GM19023 (cell line): ENCODE data around the gene RAB11A.

Experiments
- ATAC-seq: cut with Tn5 transposase; IDR thresholded peaks from one replicate; pipeline ENCODE4 v1.9.1; 2021; ENCODE audit warnings: mild to moderate bottlenecking, moderate library complexity; ENCODE audit not compliant: unreplicated experiment

Gene RAB11A

DNA sequence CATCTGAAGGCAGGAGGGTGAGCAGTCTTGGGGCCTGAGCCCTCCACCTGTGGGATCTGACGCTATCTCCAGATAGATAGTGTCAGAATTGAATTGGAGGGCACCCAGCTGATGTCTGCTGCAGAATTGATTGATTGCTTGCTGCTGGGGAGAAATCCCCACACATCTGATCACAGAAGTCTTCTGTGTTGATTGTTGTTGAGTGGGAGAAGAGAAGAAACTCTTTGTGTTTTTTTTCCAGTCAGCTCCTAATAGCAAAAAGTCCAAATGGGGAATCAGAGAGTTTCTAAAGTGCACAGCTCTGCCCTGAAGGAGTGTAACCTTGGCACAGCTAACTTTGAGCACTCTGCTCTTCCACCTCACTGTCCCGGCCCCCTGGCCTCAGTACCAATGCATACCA, 66.1 kb downstream of the RAB11A start:
- ATAC-seq = no peak

DNA sequence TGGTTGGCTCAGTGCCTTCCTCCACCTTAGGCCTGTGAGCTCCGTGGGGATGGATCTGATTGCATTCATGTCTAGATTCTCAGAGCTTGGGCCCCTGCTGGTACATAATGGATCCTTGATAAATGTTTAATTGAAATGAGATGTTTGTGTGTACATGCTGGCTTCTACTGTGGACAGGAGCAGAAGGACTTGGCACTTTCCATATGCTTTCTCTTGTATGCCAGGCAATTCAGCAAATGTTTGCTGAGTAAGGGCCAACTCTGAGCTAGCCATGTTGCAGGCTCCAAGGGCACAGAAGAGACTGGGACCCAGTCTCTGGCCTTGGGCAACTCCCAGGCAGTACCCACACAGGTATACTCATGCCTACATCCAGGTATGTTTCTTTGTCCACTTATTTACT, 67.0 kb downstream of the RAB11A start:
- no peak for ATAC-seq

DNA sequence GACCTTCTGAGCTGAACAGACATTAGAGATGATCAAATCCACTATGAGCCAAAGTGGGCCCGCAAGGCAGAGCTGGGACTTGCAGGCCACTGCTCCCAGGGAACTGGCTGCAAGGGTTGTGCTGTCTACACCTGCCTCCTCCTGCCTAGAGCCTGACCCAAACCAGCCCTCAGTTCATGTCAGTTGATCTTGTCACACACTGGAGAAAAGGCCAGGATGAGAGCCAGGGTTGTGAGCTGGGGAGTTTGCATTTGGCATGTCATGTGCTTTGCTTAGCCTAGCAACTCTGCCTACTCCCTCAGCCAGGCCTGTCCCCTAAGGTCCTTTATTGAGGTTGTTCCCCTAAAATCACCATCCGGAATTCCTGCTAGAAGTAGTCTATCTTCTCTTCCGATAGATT, 67.8 kb downstream of the RAB11A start:
- no peak for ATAC-seq

DNA sequence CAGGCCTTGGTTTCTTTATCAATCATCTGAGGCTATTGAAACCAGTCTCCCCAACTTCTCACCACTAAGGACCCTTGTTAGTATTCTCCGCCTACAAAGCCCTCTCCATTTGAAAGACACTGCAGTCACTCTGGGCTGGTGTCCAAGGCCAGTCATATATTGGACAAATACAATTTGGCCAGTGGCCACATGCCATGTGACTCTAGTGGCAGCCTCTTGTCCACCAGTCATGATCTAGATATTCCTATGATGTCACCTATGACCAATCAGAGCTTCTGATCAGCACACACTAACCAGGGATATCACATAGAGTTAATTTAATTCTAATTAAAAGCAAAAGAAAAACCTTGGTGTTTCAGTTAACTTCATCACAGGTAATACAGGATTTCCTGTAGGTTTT, 68.2 kb downstream of the RAB11A start:
- ATAC-seq = no peak

DNA sequence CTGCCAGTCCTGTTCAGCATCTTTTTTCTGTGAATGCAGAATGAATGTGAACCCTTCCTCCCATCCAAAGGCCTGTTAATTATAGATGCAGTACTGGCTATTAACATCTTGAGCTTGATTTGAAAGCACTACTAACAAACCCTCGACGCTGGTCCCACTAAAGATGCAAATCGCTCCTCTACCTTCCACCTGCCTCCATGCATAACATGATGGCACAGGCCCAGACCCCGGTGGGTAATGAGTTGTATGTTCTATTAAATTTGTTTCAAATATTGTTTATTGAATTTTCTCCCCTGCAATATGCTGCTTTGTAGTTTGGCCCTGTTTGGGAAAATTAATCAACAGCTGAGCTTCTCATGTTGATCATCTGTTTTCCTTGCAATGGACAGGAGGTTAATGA, 69.3 kb downstream of the RAB11A start:
- ATAC-seq = no peak

DNA sequence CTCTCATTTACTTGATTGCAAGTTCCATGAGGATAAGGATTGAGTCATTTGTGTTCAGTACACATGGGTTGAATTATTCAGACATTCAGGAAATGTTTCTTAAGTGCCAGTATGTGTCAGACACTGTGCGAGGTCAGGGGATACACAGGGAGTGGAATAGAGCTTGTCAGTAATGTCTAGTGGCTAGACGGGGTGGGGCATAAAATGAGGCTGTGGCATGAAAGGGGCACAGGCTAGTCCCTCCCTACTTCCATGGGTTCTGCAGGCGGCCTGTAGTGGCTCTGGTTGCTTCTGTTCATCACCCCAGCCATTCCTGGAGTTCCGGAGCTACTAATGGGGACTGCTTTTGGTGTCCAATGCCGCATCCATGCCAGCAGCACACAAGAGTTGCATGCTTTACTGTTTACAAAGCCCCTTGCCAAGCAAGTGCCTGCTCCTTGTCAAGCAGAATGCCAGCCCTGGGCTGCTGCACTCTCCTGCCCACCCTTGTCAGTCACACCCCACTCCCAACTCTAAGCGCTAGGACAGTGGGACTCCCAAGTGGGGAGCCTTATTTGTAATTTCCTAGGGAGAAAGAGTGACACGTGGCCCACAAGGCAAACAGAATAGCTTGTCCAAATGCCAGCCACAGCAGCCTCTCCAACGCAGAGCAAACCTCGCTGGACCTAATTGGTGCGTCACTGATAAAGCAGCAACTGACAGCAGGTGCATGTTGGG, 70.8 kb downstream of the RAB11A start:
- no peak for ATAC-seq

DNA sequence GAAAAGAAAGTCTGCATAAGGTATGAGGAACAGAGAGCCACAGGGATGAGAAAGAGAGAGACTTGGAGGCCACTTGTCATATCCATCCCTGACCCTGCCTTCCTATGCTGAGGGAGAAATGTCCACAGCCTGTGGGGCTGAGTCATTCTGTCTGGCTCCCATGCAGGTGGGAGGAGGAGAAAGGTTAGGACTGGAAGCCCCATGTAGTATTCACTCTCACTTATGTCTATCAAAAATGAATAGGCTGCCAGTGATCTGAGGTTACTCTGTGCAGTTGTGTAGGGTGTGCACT, 71.3 kb downstream of the RAB11A start:
- ATAC-seq = no peak
